Measurements from ENCODE around the gene SUFU.

Gene SUFU

GRCh38 chr10:102458656-102459055 lies 45.1 kb upstream of the SUFU start:
- no peak overlapping the region for H3K4me2 ChIP-seq
- H3K27ac ChIP-seq: no peak overlapping the region
- H3K27me3 ChIP-seq (ENCODE audit: insufficient read depth, low read depth): no peaks in the 10 kb centered on the region
- no peaks in the 10 kb centered on the region for H3K79me2 ChIP-seq (ENCODE audit: insufficient read depth, low read depth)
- no peaks in the 10 kb centered on the region for H4K20me1 ChIP-seq (ENCODE audit: insufficient read depth)
- TF ChIP-seq CTCF (conservative IDR thresholded peaks at IDR 0.05; ENCODE audit: low read depth, low read length): no peak
- no peak overlapping the region for H2AFZ ChIP-seq (ENCODE audit: low read depth)
- H3K4me3 ChIP-seq (IDR thresholded peaks at IDR 0.05; ENCODE audit: insufficient read depth, low read depth, low read length): no peak overlapping the region
- peaks cover 28% of the 10 kb centered on the region for H3K4me1 ChIP-seq (ENCODE audit: low read depth, poor library complexity, severe bottlenecking)
- H3K36me3 ChIP-seq (ENCODE audit: insufficient read depth): no peaks in the 10 kb centered on the region
- H3K9ac ChIP-seq: no peak overlapping the region

GRCh38 chr10:102460836-102461186 lies 43.0 kb upstream of the SUFU start:
- Histone ChIP-seq H3K4me2 (peak overlapping the region; percentile 84), H3K79me2 (ENCODE audit: insufficient read depth, low read depth) (no peaks in the 10 kb centered on the region), H4K20me1 (ENCODE audit: insufficient read depth) (no peaks in the 10 kb centered on the region), H3K4me1 (ENCODE audit: low read depth, poor library complexity, severe bottlenecking) (peaks cover 22% of the 10 kb centered on the region), H3K27ac (peak overlapping the region; percentile 37; the same call in 1 of the 2 replicates), H3K27me3 (ENCODE audit: insufficient read depth, low read depth) (no peaks in the 10 kb centered on the region), H2AFZ (ENCODE audit: low read depth) (peak overlapping the region; percentile 98), H3K4me3 (IDR thresholded peaks at IDR 0.05; ENCODE audit: insufficient read depth, low read depth, low read length) (no peak overlapping the region), H3K36me3 (ENCODE audit: insufficient read depth) (no peaks in the 10 kb centered on the region), H3K9ac (peak overlapping the region; percentile 47; the same call in 1 of the 2 replicates)
- no peak for TF ChIP-seq CTCF (conservative IDR thresholded peaks at IDR 0.05; ENCODE audit: low read depth, low read length)

- Histone ChIP-seq H3K4me3 (IDR thresholded peaks at IDR 0.05; ENCODE audit: insufficient read depth, low read depth, low read length) (no peak overlapping the region), H2AFZ (ENCODE audit: low read depth) (peak overlapping the region; percentile 98), H3K4me1 (ENCODE audit: low read depth, poor library complexity, severe bottlenecking) (peaks cover 22% of the 10 kb centered on the region), H3K27ac (peak overlapping the region; percentile 37; the same call in 1 of the 2 replicates), H3K9ac (peak overlapping the region; percentile 47; the same call in 1 of the 2 replicates), H3K4me2 (peak overlapping the region; percentile 84), H3K36me3 (ENCODE audit: insufficient read depth) (no peaks in the 10 kb centered on the region), H3K79me2 (ENCODE audit: insufficient read depth, low read depth) (no peaks in the 10 kb centered on the region), H3K27me3 (ENCODE audit: insufficient read depth, low read depth) (no peaks in the 10 kb centered on the region), H4K20me1 (ENCODE audit: insufficient read depth) (no peaks in the 10 kb centered on the region)
- TF ChIP-seq CTCF (conservative IDR thresholded peaks at IDR 0.05; ENCODE audit: low read depth, low read length): no peak
Measured at GRCh38 chr10:102461187-102462054, 42.4 kb upstream of the SUFU start.

GRCh38 chr10:102462512-102463054 lies 41.2 kb upstream of the SUFU start:
- H3K27me3 ChIP-seq (ENCODE audit: insufficient read depth, low read depth): no peaks in the 10 kb centered on the region
- no peak overlapping the region for H2AFZ ChIP-seq (ENCODE audit: low read depth)

More at GRCh38 chr10:102462512-102463054, 41.2 kb upstream of the SUFU start:
- Histone ChIP-seq H3K4me3 (IDR thresholded peaks at IDR 0.05; ENCODE audit: insufficient read depth, low read depth, low read length) (no peak overlapping the region), H3K4me2 (no peak overlapping the region), H3K36me3 (ENCODE audit: insufficient read depth) (no peaks in the 10 kb centered on the region), H3K4me1 (ENCODE audit: low read depth, poor library complexity, severe bottlenecking) (peaks cover 22% of the 10 kb centered on the region), H3K79me2 (ENCODE audit: insufficient read depth, low read depth) (no peaks in the 10 kb centered on the region), H3K9ac (no peak overlapping the region), H3K27ac (no peak overlapping the region), H4K20me1 (ENCODE audit: insufficient read depth) (no peaks in the 10 kb centered on the region)
- TF ChIP-seq CTCF (conservative IDR thresholded peaks at IDR 0.05; ENCODE audit: low read depth, low read length): no peak
